HEK293 (cell line): Measurements from ENCODE around the gene CLASP2.

ENCODE experiments used
- ZNF114 ChIP-seq: fragments of 450-650 bp; formaldehyde crosslinking; IDR thresholded peaks from 2 replicates; pipeline ENCODE4 v1.5.0; 2017; ENCODE audit warnings: missing biosample characterization, missing genetic modification characterization
- TF ChIP-seq, protein P1 (sequence below): fragments of 450-650 bp; formaldehyde crosslinking; IDR thresholded peaks from 2 replicates; pipeline ENCODE4 v1.5.1; 2016; ENCODE audit warnings: missing biosample characterization, missing genetic modification characterization
- TF ChIP-seq, protein P2 (sequence below): fragments of 450-650 bp; formaldehyde crosslinking; IDR thresholded peaks from 2 replicates; pipeline ENCODE4 v1.5.1; 2016; ENCODE audit warnings: missing biosample characterization, missing genetic modification characterization
- TF ChIP-seq, protein P3 (sequence below): fragments of 450-650 bp; formaldehyde crosslinking; IDR thresholded peaks from 2 replicates; pipeline ENCODE4 v1.5.1; 2016; ENCODE audit warnings: missing biosample characterization, missing genetic modification characterization

DNA sequence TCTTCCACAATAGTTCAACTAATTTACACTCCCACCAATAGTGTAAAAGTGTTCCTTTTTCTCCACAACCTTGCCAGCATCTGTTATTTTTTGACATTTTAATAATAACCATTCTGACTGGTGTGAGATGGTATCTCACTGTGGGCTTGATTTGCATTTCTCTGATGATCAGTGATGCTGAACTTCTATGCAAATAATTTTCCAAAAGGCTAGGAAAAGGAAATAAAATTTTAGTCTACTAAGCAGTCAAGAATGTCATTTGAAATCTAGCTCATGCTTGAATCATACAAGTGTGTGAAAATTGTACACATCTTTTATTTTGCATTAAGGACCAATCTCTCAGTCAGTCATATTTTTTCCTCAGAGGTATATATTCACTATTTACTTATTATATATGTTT lies 176.1 kb downstream of the CLASP2 start:
- TF ChIP-seq, protein P1, sequence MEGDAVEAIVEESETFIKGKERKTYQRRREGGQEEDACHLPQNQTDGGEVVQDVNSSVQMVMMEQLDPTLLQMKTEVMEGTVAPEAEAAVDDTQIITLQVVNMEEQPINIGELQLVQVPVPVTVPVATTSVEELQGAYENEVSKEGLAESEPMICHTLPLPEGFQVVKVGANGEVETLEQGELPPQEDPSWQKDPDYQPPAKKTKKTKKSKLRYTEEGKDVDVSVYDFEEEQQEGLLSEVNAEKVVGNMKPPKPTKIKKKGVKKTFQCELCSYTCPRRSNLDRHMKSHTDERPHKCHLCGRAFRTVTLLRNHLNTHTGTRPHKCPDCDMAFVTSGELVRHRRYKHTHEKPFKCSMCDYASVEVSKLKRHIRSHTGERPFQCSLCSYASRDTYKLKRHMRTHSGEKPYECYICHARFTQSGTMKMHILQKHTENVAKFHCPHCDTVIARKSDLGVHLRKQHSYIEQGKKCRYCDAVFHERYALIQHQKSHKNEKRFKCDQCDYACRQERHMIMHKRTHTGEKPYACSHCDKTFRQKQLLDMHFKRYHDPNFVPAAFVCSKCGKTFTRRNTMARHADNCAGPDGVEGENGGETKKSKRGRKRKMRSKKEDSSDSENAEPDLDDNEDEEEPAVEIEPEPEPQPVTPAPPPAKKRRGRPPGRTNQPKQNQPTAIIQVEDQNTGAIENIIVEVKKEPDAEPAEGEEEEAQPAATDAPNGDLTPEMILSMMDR (tag by site-specific recombination): no peak
- TF ChIP-seq ZNF114 (tag by site-specific recombination): no peak
- TF ChIP-seq, protein P2, sequence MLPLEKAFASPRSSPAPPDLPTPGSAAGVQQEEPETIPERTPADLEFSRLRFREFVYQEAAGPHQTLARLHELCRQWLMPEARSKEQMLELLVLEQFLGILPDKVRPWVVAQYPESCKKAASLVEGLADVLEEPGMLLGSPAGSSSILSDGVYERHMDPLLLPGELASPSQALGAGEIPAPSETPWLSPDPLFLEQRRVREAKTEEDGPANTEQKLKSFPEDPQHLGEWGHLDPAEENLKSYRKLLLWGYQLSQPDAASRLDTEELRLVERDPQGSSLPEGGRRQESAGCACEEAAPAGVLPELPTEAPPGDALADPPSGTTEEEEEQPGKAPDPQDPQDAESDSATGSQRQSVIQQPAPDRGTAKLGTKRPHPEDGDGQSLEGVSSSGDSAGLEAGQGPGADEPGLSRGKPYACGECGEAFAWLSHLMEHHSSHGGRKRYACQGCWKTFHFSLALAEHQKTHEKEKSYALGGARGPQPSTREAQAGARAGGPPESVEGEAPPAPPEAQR: no peak
- TF ChIP-seq, protein P3, sequence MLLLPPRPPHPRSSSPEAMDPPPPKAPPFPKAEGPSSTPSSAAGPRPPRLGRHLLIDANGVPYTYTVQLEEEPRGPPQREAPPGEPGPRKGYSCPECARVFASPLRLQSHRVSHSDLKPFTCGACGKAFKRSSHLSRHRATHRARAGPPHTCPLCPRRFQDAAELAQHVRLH: no peak
